Activated naive CD4-positive, alpha-beta T cell treated with anti-CD3 and anti-CD28 coated beads, Interleukin-2, amount 50 U/mL, for 72 hours (primary cell): ENCODE measurements around the gene RAD23B. TPM values are rescaled to one million over a fixed set of nuclear protein-coding genes. Genes with fewer than 3 reads are reported as not detected.

Source experiments
- ATAC-seq, 2 donors: fragments of 150-1000 bp; cut with Tn5 transposase; 2 replicates each; pipeline ENCODE4 v1.10.0; 2021; ENCODE audit warnings: mild to moderate bottlenecking in 2 of 2, moderate library complexity in 2 of 2
- DNase-seq, 2 donors: peaks; one replicate each; pipeline ENCODE4 v3.0.0; 2021 to 2022; ENCODE audit warnings: low spot score in 2 of 2
- H3K27ac Mint-ChIP-seq, 2 donors: one replicate each; pipeline ENCODE4 v1.8.0; 2022; ENCODE audit warnings: mild to moderate bottlenecking in 2 of 2, mixed read lengths in 2 of 2
- H3K36me3 Mint-ChIP-seq, 2 donors: one replicate each; pipeline ENCODE4 v1.8.0; 2022; ENCODE audit warnings: mixed read lengths in 2 of 2
- H3K9me3 Mint-ChIP-seq, 2 donors: one replicate each; pipeline ENCODE4 v1.8.0; 2022; ENCODE audit warnings: mixed read lengths in 2 of 2
- total RNA-seq, 2 donors: library from RNA; stranded (reverse); gene quantifications; one replicate each; pipeline ENCODE4 v1.2.3, GENCODE V29; 2022

RAD23B gene
- total RNA-seq, 2 donors from 2014 or later: 87.3 to 115 TPM

GRCh38 chr9:107337676-107338590, 54.9 kb downstream of the RAD23B start:
- ATAC-seq (no peak), DNase-seq (no peak)
- Mint-ChIP-seq H3K36me3 (peaks cover 6 to 17% of the 10 kb centered on the region in 2 donors), H3K9me3 (no peaks in the 10 kb centered on the region), H3K27ac (peak overlapping the region; percentile 35 to 90)

- H3K36me3 Mint-ChIP-seq: peaks cover 6 to 7% of the 10 kb centered on the region in 2 donors
- ATAC-seq (no peak), DNase-seq (no peak)
- H3K9me3 Mint-ChIP-seq: no peaks in the 10 kb centered on the region
- H3K27ac Mint-ChIP-seq: peak overlapping the region in 1 of 2 donors; percentile 77
Measured at GRCh38 chr9:107338911-107339659, 56.0 kb downstream of the RAD23B start.

GRCh38 chr9:107340920-107341632, 58.0 kb downstream of the RAD23B start:
- H3K9me3 Mint-ChIP-seq: no peaks in the 10 kb centered on the region
- ATAC-seq (peak; percentile 77 to 90), DNase-seq (peak; percentile 79 to 92)
- H3K27ac Mint-ChIP-seq: peak overlapping the region in 1 of 2 donors; percentile 88
- peaks cover 6 to 7% of the 10 kb centered on the region in 2 donors for H3K36me3 Mint-ChIP-seq

GRCh38 chr9:107342476-107343161, 59.5 kb downstream of the RAD23B start:
- Mint-ChIP-seq H3K9me3 (no peaks in the 10 kb centered on the region), H3K27ac (no peak overlapping the region), H3K36me3 (peaks cover 6 to 7% of the 10 kb centered on the region in 2 donors)
- no peak for DNase-seq
- no peak for ATAC-seq

- no peak overlapping the region for H3K27ac Mint-ChIP-seq
- DNase-seq (no peak), ATAC-seq (no peak)
Measured at GRCh38 chr9:107345327-107345726, 62.2 kb downstream of the RAD23B start.

GRCh38 chr9:107348836-107349235, 65.8 kb downstream of the RAD23B start:
- ATAC-seq (no peak), DNase-seq (no peak)
- peaks cover 0 to 4% of the 10 kb centered on the region in 2 donors for H3K36me3 Mint-ChIP-seq
- no peaks in the 10 kb centered on the region for H3K9me3 Mint-ChIP-seq
- H3K27ac Mint-ChIP-seq: no peak overlapping the region

More at GRCh38 chr9:107345327-107345726, 62.2 kb downstream of the RAD23B start:
- Mint-ChIP-seq H3K9me3 (no peaks in the 10 kb centered on the region), H3K36me3 (no peaks in the 10 kb centered on the region)

GRCh38 chr9:107350443-107350842, 67.4 kb downstream of the RAD23B start:
- ATAC-seq (no peak), DNase-seq (no peak)
- H3K27ac Mint-ChIP-seq: no peak overlapping the region
- peaks cover 0 to 4% of the 10 kb centered on the region in 2 donors for H3K36me3 Mint-ChIP-seq
- H3K9me3 Mint-ChIP-seq: peaks cover 0 to 4% of the 10 kb centered on the region in 2 donors

- no peak overlapping the region for H3K27ac Mint-ChIP-seq
- no peak for ATAC-seq
- H3K36me3 Mint-ChIP-seq: peaks cover 0 to 4% of the 10 kb centered on the region in 2 donors
- DNase-seq: no peak
- H3K9me3 Mint-ChIP-seq: peaks cover 0 to 4% of the 10 kb centered on the region in 2 donors
Measured at GRCh38 chr9:107351382-107352045, 68.4 kb downstream of the RAD23B start.

GRCh38 chr9:107355394-107355793, 72.3 kb downstream of the RAD23B start:
- H3K36me3 Mint-ChIP-seq: peaks cover 0 to 4% of the 10 kb centered on the region in 2 donors
- H3K27ac Mint-ChIP-seq: no peak overlapping the region
- DNase-seq (no peak), ATAC-seq (no peak)
- peaks cover 0 to 4% of the 10 kb centered on the region in 2 donors for H3K9me3 Mint-ChIP-seq

GRCh38 chr9:107358986-107359385, 75.9 kb downstream of the RAD23B start:
- ATAC-seq (no peak), DNase-seq (no peak)
- Mint-ChIP-seq H3K9me3 (peaks cover 0 to 4% of the 10 kb centered on the region in 2 donors), H3K27ac (no peak overlapping the region), H3K36me3 (no peaks in the 10 kb centered on the region)

- no peaks in the 10 kb centered on the region for H3K9me3 Mint-ChIP-seq
- no peak overlapping the region for H3K27ac Mint-ChIP-seq
- ATAC-seq: no peak
- H3K36me3 Mint-ChIP-seq: no peaks in the 10 kb centered on the region
- DNase-seq: no peak
Measured at GRCh38 chr9:107360098-107360497, 77.0 kb downstream of the RAD23B start.

GRCh38 chr9:107361816-107362215, 78.7 kb downstream of the RAD23B start:
- ATAC-seq (no peak), DNase-seq (no peak)
- H3K27ac Mint-ChIP-seq: no peak overlapping the region

GRCh38 chr9:107363516-107364152, 80.6 kb downstream of the RAD23B start:
- Mint-ChIP-seq H3K9me3 (no peaks in the 10 kb centered on the region), H3K36me3 (no peaks in the 10 kb centered on the region)

More at GRCh38 chr9:107361816-107362215, 78.7 kb downstream of the RAD23B start:
- no peaks in the 10 kb centered on the region for H3K9me3 Mint-ChIP-seq
- H3K36me3 Mint-ChIP-seq: no peaks in the 10 kb centered on the region

GRCh38 chr9:107367727-107368502, 84.8 kb downstream of the RAD23B start:
- Mint-ChIP-seq H3K27ac (no peak overlapping the region), H3K36me3 (no peaks in the 10 kb centered on the region)

More at GRCh38 chr9:107363516-107364152, 80.6 kb downstream of the RAD23B start:
- ATAC-seq: no peak
- DNase-seq: no peak
- peak overlapping the region in 1 of 2 donors; percentile 36 for H3K27ac Mint-ChIP-seq

More at GRCh38 chr9:107367727-107368502, 84.8 kb downstream of the RAD23B start:
- H3K9me3 Mint-ChIP-seq: no peaks in the 10 kb centered on the region
- no peak for ATAC-seq
- no peak for DNase-seq
